ENCODE measurements around the gene SCYL3. TPM values are rescaled to one million over a fixed set of nuclear protein-coding genes. Genes with fewer than 3 reads are reported as not detected.
"Not testable (repeated sequence)": the region's sequence is repeated elsewhere in the genome, so short reads cannot be mapped to it uniquely, and the experiment has no call there.

SCYL3 gene, protein sequence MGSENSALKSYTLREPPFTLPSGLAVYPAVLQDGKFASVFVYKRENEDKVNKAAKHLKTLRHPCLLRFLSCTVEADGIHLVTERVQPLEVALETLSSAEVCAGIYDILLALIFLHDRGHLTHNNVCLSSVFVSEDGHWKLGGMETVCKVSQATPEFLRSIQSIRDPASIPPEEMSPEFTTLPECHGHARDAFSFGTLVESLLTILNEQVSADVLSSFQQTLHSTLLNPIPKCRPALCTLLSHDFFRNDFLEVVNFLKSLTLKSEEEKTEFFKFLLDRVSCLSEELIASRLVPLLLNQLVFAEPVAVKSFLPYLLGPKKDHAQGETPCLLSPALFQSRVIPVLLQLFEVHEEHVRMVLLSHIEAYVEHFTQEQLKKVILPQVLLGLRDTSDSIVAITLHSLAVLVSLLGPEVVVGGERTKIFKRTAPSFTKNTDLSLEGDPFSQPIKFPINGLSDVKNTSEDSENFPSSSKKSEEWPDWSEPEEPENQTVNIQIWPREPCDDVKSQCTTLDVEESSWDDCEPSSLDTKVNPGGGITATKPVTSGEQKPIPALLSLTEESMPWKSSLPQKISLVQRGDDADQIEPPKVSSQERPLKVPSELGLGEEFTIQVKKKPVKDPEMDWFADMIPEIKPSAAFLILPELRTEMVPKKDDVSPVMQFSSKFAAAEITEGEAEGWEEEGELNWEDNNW
- total RNA-seq: 18.9 TPM

DNA sequence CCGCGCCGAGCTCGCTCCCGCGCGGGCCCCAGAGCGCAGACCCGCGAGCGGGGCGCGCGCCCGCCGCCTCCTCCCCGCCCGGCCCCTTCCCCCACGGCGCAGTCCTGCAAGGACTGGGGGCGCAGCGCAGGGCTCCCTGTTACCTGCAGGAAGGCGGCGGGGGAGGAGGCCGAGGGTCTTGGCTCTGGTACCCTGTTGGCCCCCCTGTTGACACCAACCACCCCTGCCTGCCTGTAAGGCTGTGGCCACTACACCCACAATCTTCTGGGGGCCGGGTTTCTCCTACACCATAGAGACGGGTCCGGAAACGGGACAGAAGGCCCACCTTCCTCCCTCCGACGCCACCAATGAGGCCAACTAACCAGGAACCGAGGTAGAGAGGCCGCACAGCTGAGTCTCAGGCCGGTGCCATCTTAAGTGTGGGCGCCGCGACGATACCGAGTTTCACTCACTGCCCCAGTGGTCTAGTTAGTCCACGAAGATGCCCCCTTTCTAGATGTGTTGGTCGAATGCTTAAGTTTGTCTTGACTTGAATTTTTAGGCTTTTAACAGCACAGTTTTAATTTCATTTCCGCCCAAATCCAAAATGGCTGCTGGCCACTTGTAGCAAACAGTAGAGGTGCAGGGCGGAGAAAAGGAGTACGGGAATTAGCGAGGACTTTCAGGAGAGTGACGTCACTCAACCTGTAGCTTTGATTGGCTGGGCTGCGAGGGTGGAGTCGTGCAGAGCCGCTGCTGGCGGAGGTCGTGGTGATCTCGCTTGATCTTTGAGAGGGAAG is at the start of gene SCYL3:
SCYL3 (minus strand) TSS at position 252 of the 779 bp plus-strand sequence. CDS start 5,056 bp downstream, outside the sequence.
- peak; percentile 95 for DNase-seq (ENCODE audit: low spot score)

DNA sequence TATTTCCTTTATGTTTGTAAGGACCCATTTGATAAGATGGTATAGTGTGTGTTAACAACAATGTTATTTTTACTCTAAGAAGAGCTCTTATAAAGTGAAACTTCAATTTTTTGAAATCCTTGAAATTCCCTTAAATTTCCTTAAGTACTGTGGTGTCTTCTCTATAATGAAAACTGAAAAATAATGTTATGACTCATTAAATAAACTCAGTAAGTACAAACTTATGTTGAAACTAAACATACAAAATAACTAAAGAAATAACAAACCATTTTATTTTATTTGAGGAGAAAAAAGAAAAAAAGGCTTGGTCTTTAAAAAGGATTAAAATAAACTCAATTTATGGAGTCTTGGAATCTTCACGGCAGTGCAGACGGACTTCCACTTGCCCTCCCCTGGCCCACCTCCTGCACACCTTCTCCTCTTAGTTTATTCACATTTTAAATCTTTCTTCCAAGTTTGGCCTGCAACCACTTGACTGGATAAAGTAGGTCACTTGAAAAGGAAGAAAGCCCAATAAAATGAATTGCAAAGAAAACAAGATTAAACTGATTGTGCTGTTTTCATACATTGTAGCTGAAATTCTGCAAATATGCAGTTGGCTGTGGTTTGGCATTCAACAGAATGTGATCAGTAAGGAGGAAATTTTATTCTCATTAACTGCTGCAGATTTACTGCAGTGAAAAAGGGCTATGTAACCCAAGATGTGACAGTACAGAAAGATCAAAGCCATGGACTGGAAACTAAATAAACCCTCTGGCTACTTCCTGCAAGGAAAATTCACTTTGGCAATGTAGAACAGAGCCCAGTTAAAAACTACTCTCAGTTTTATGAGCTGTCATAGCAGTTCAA is 48.5 kb upstream of the SCYL3 start:
- no peak for DNase-seq (ENCODE audit: low spot score)

DNA sequence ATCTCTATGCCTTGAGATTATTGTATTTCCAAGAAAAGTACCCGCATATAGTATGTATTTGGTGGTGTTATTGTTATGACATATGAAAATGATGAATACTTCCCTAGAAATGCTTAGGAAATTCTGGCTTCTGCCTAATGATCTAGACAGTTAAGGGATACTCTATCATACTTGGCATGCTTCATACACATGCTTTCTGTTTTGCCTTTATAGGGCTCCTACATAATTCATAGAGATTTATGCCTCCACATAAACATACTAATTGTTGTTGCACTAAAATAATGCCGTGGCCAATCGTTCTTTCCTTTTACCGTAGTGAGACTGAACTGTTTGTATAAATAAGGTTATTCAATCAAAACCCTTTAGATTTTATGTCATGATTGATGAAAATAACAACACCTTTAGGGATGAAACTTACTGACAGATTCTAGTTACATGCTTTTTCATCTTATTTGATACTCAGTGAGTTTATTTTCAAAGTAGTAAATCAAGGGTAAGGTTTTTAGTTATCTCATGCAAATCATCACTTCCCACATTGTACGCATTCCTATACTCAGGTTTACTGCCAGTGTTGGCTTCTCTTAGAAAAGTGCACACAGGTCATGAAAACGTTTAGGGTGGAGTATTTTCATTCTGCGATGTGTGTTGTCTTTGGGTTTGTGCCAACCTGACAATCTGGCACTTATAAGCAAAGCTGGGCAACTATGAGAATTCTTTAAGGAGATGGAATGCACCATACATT is 40.5 kb upstream of the SCYL3 start:
- no peak for DNase-seq (ENCODE audit: low spot score)

GRCh38 chr1:169931795-169932231 is 38.1 kb upstream of the SCYL3 start:
- no peak for DNase-seq (ENCODE audit: low spot score)

- no peak for DNase-seq (ENCODE audit: low spot score)
Observed at GRCh38 chr1:169929210-169929526, 35.5 kb upstream of the SCYL3 start.

DNA sequence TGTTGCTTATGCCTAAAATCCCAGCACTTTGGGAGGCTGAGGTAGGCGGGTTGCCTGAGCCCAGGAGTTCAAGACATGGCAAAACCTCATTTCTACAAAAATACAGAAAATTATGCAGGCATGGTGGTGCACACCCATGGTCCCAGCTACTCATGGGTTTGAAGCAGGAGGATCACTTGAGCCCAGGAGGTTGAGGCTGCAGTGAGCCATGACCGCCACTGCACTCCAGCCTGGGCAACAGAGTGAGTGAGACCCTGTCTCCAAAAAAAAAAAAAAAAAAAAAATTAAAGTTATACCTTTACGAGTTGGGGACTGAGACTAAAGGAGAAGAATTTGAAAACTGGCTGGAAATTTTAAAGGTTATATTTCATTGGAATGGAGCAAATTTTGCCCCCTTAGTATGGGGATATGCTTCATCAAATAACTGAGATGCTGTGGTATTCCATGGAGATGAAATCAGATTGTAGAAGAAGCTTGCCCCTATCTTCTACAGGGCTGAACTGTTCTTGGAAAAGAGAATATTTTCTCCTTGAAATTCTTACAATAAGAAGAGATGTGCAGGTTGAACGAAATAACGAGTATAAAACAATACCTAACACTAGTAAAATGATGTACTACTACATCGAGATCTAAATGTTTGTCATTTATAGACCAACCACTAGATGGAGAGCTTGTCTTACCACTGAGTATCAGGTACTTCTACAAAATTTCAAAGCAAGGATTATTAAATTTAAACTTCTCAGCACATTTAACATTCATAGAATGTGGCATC is 34.9 kb upstream of the SCYL3 start:
- DNase-seq (ENCODE audit: low spot score): no peak

- DNase-seq (ENCODE audit: low spot score): no peak
Observed at GRCh38 chr1:169925505-169926482, 32.1 kb upstream of the SCYL3 start.

- no peak for DNase-seq (ENCODE audit: low spot score)
Observed at GRCh38 chr1:169924829-169925228, 31.1 kb upstream of the SCYL3 start.

DNA sequence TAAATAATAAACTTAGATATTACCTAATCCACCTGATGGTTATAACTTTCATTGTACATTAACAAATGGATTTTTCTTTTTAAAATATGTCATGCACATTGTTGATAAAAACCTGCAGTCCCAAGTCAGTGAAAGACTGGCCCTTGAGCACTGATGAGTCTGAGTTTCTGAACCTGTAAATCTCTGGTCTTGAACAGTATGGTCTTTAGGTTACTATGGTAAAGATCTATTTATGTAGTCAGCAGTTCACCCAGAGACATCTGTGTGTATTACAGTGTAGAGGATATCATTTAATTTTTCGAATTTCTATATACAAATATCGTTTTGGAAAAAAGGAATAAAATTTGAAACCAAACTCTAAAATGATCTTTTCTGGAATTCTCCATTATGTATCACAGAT is 30.4 kb upstream of the SCYL3 start:
- no peak for DNase-seq (ENCODE audit: low spot score)

DNA sequence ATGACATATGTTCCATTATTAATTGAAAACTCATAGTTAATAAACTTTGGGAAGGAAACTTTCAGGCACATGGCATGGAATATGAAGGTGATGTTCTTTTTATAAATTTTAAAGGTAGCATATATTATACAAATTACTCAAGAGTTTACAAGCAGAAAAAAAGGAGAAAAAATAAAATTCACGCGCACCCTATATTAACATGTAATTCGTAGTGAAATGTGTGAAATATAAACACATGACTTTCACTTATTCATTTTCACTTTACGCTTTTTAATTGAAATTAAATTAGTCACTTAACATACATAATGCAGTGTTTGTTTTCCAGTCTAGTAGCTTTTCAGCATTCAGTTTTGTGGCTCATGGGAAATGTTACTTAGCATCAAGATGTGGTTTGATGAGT is 27.4 kb upstream of the SCYL3 start:
- no peak for DNase-seq (ENCODE audit: low spot score)

DNA sequence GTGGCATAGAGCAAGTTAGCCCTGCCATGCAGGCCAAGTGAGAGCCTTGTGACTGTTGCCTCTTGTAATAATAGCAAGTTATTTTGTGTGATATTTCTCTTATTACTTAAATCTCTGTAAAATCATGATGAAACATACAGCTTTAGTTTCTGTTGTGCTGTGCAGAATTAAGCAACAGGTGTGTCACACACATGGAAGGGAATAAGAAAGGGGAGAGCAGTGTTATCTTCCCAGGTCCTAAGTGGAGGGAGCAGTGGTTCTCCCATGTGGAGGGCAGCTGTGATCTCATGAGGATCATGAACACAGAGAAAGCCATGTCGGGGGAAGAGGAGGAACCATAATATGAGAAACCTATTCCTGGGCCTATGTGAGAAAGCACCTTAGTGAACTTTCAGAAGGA is 25.2 kb upstream of the SCYL3 start:
- DNase-seq (ENCODE audit: low spot score): no peak

DNA sequence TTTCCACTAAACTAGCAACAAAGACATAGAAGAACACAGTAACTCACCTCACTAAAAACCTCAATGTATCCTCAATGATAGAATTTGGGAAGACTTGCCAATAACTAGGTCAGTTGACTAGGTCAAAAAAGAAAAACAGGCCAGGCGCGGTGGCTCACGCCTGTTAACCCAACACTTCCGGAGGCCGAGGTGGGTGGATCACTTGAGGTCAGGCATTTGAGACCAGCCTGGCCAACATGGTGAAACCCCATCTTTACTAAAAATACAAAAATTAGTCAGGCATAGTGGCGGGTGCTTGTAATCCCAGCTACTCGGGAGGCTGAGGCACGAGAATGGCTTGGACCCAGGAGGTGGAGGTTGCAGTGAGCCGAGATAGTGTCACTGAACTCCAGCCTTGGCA is 24.5 kb upstream of the SCYL3 start:
- not testable (repeated sequence) for DNase-seq (ENCODE audit: low spot score)

DNA sequence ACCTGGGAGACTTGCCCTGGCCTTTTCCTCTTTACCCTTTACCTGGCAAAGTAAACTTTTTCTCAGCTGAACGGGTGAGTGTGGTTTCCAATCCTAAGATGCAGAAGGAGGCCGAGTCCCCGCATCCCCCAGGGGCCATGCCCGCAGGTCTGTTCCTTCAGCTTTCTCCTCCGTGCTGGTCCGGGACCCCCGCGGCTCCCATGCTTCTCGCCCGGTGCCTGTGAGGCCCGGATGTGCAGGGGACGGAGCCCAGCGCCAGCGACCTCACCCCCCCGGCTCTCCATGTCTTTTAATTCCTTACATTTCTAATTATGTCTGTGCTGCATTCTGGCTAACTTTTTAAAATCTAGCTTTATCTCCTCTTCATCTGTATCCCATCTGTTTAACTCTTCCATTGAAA is 21.5 kb upstream of the SCYL3 start:
- DNase-seq (ENCODE audit: low spot score): no peak

GRCh38 chr1:169914531-169914930 is 20.8 kb upstream of the SCYL3 start:
- DNase-seq (ENCODE audit: low spot score): no peak

- DNase-seq (ENCODE audit: low spot score): no peak
Observed at GRCh38 chr1:169909499-169909898, 15.8 kb upstream of the SCYL3 start.

GRCh38 chr1:169906938-169907337 is 13.2 kb upstream of the SCYL3 start:
- no peak for DNase-seq (ENCODE audit: low spot score)

GRCh38 chr1:169904834-169905233 is 11.1 kb upstream of the SCYL3 start:
- no peak for DNase-seq (ENCODE audit: low spot score)

GRCh38 chr1:169902751-169903150 is 9.1 kb upstream of the SCYL3 start:
- DNase-seq (ENCODE audit: low spot score): no peak

DNA sequence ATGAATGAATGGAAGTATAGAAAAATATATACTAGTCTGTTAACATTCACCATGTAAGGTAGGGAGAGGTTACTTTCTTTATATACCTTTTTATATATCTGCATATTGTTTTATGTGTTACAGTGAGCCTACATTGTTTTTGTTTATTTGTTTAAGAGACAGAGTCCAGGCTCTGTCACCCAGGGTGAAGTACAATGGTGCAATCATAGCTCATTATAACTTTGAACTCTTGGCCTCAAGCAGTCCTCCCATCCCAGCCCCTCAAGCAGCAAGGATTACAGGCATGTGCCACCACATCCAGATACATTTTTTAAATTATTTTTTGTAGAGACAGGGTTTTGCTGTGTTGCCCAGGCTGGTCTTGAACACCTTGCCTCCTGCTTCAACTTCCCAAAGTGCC is 7.4 kb upstream of the SCYL3 start:
- no peak for DNase-seq (ENCODE audit: low spot score)

All from mucosa of gallbladder (tissue), 1 donor.